Thyroid gland (tissue), 4 donors: ENCODE results near the gene USP24. TPM values are rescaled to one million over a fixed set of nuclear protein-coding genes. Genes with fewer than 3 reads are reported as not detected.
"Not testable (repeated sequence)": the region's sequence is repeated elsewhere in the genome, so short reads cannot be mapped to it uniquely, and the experiment has no call there.

Experiments
- DNase-seq, 2 donors: peaks; one replicate each; pipeline ENCODE4 v3.0.0-alpha.2; 2019
- H3K27ac ChIP-seq, 3 donors: fragments of 200-600 bp; sonication (generic); 1 replicate in 2 of 3; 2 replicates in 1 of 3; pipeline ENCODE4 v1.5.1; 2016 to 2019; ENCODE audit warnings: mild to moderate bottlenecking in 1 of 3, moderate library complexity in 1 of 3
- H3K27me3 ChIP-seq: fragments of 200-600 bp; sonication (generic); one replicate; pipeline ENCODE4 v1.5.1; 2019
- H3K36me3 ChIP-seq, 2 donors: fragments of 200-600 bp; sonication (generic); one replicate each; pipeline ENCODE4 v1.5.1; 2016 to 2019
- H3K4me1 ChIP-seq, 2 donors: fragments of 200-600 bp; sonication (generic); one replicate each; pipeline ENCODE4 v1.5.1; 2017 to 2019
- H3K4me3 ChIP-seq, 3 donors: fragments of 200-600 bp; sonication (generic); replicated peaks in 1 of 3; 1 replicate in 2 of 3; 2 replicates in 1 of 3; pipeline ENCODE4 v1.5.1; 2016; ENCODE audit warnings: mild to moderate bottlenecking in 1 of 3
- H3K9me3 ChIP-seq: fragments of 200-600 bp; sonication (generic); one replicate; pipeline ENCODE4 v1.5.1; 2017
- CTCF ChIP-seq, 6 experiments: fragments of 200-600 bp in 3 of 6; fragments of 450-650 bp in 3 of 6; sonication (generic) in 3 of 6; IDR thresholded peaks; one replicate each; pipeline ENCODE4 v1.5.1; 2016 to 2019; ENCODE audit warnings: antibody characterized with exemption in 6 of 6, mild to moderate bottlenecking in 2 of 6, inconsistent platforms in 1 of 6, moderate library complexity in 1 of 6
- POLR2A ChIP-seq, 2 donors: fragments of 450-650 bp; IDR thresholded peaks; one replicate each; pipeline ENCODE4 v1.6.1; 2017; ENCODE audit warnings: antibody characterized with exemption in 2 of 2, mild to moderate bottlenecking in 2 of 2, moderate library complexity in 1 of 2
- WGBS, 2 donors: methylation state at CpG; one replicate each; pipeline ENCODE4 v1.1.5; 2017; 5-methylcytosine and 5-hydroxymethylcytosine counted together
- intact Hi-C: fragments of 100-400 bp; cut with DNase I; formaldehyde crosslinking; loops from one replicate; pipeline ENCODE4 v1.15.1; 2023
- total RNA-seq, 4 donors: library from RNA; depleted of rRNA; stranded (reverse); fragments of >200 nt; gene quantifications; one replicate each; pipeline ENCODE4 v1.2.3, GENCODE V29; 2016

USP24 gene
- total RNA-seq, 4 donors from 2014 or later: 38.5 to 74.6 (median 43.4) TPM

DNA sequence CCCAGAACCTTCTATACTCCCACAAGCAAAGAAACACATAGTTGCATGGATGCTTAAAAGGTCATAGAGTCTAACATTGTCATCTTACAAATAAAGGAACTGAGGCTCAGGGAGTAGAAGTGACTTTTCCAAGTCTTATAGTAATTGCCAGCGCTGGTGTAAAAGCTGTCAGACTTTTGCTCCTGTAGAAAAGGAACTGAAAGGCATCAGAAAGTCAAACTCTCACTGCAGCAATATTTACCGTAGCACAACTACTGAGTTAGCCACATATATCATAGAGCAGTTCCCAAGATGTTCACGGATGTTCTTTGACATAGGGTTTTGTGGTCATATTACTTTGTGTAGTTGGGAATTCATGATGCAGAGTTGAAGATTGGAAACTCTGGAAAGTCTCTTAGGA is 16.6 kb upstream of the USP24 start:
- H3K27ac ChIP-seq: no peak overlapping the region
- no peaks in the 10 kb centered on the region for H3K4me1 ChIP-seq
- H3K4me3 ChIP-seq: no peak overlapping the region
- no peak for DNase-seq
- H3K9me3 ChIP-seq: no peaks in the 10 kb centered on the region
- H3K36me3 ChIP-seq: no peaks in the 10 kb centered on the region
- 93 to 97% methylated on average over 3 of the region's 3 CpGs for WGBS, 2 donors
- no peak for TF ChIP-seq CTCF (IDR thresholded peaks at IDR 0.05)
- TF ChIP-seq POLR2A (IDR thresholded peaks at IDR 0.05): no peak
- H3K27me3 ChIP-seq: no peaks in the 10 kb centered on the region
- intact Hi-C loops: no loop called here

- no peak for TF ChIP-seq POLR2A (IDR thresholded peaks at IDR 0.05)
- TF ChIP-seq CTCF (IDR thresholded peaks at IDR 0.05): no peak
- no peaks in the 10 kb centered on the region for H3K4me1 ChIP-seq
- H3K4me3 ChIP-seq: no peak overlapping the region
- no peak for DNase-seq
- 92 to 93% methylated on average over 3 of the region's 3 CpGs for WGBS, 2 donors
- H3K27ac ChIP-seq: no peak overlapping the region
- no peaks in the 10 kb centered on the region for H3K27me3 ChIP-seq
- no peaks in the 10 kb centered on the region for H3K36me3 ChIP-seq
- intact Hi-C loops: no loop called here
- no peaks in the 10 kb centered on the region for H3K9me3 ChIP-seq
These were observed 15.5 kb upstream of the USP24 start for GRCh38 chr1:55230659-55231058.

GRCh38 chr1:55229726-55230125 is 14.6 kb upstream of the USP24 start:
- H3K27me3 ChIP-seq, H3K36me3 ChIP-seq, DNase-seq, H3K9me3 ChIP-seq, H3K4me3 ChIP-seq, H3K4me1 ChIP-seq, H3K27ac ChIP-seq, intact Hi-C loops: not testable (repeated sequence)
- 96 to 99% methylated on average over 4 of the region's 4 CpGs for WGBS, 2 donors

GRCh38 chr1:55225228-55225627 is 10.1 kb upstream of the USP24 start:
- no peak overlapping the region for H3K27ac ChIP-seq
- intact Hi-C loops: no loop called here
- no peaks in the 10 kb centered on the region for H3K27me3 ChIP-seq
- WGBS, 2 donors: 40 to 42% methylated on average over 1 of the region's 1 CpG
- no peak overlapping the region for H3K4me3 ChIP-seq
- DNase-seq: no peak
- no peaks in the 10 kb centered on the region for H3K9me3 ChIP-seq
- H3K36me3 ChIP-seq: no peaks in the 10 kb centered on the region
- TF ChIP-seq POLR2A (IDR thresholded peaks at IDR 0.05) (no peak), CTCF (IDR thresholded peaks at IDR 0.05) (no peak)
- no peaks in the 10 kb centered on the region for H3K4me1 ChIP-seq

DNA sequence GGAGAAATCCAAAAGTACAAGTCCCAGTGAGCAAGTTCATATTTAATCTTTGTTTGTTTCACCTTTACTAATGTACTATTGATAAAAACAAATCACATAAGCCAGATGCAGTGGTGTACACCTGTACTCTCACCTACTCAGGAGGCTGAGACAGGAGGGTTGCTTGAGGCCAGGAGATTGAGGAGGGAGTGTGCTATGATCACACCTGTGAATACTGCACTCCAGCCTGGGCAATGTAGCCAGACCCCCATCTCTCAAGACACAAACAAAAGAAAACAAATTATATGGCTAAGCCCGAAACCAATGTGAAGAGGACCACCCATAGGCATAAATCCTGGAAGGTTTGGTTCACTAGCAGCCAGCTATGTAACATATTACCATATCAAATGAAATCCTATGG is 9.6 kb upstream of the USP24 start:
- Histone ChIP-seq H3K36me3 (no peaks in the 10 kb centered on the region), H3K4me1 (no peaks in the 10 kb centered on the region), H3K4me3 (no peak overlapping the region), H3K9me3 (no peaks in the 10 kb centered on the region), H3K27ac (no peak overlapping the region), H3K27me3 (no peaks in the 10 kb centered on the region)
- WGBS, 2 donors: 95 to 100% methylated on average over 1 of the region's 1 CpG
- intact Hi-C loops: no loop called here
- no peak for DNase-seq
- TF ChIP-seq POLR2A (IDR thresholded peaks at IDR 0.05) (no peak), CTCF (IDR thresholded peaks at IDR 0.05) (no peak)

DNA sequence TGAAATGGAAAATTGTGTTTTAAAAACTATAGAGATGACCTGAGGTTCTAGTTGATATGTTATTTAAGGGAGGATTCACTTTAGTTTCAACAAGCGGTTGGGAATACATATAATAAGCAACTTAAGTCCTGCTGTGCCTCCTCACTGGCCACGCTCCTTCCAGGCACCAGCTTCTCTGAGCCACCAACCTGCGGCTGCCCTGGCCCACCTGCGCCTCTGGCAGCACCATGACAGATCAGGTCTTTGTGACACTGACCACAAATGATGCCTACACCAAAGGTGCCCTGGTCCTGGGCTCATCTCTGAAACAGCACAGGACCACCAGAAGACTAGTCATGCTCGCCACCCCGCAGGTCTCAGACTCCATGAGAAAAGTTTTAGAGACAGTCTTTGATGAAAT is 7.0 kb upstream of the USP24 start:
- Histone ChIP-seq H3K36me3 (no peaks in the 10 kb centered on the region), H3K9me3 (no peaks in the 10 kb centered on the region), H3K27me3 (no peaks in the 10 kb centered on the region), H3K4me3 (no peak overlapping the region), H3K4me1 (no peaks in the 10 kb centered on the region), H3K27ac (no peak overlapping the region)
- 83 to 92% methylated on average over 6 of the region's 6 CpGs for WGBS, 2 donors
- intact Hi-C loops: no loop called here
- TF ChIP-seq CTCF (IDR thresholded peaks at IDR 0.05) (no peak), POLR2A (IDR thresholded peaks at IDR 0.05) (no peak)
- no peak for DNase-seq
